HepG2 (cell line): ENCODE data around the gene HCFC1R1. TPM values are rescaled to one million over a fixed set of nuclear protein-coding genes. Genes with fewer than 3 reads are reported as not detected.

Experiments
- ATAC-seq: fragments of 200-7000 bp; cut with Tn5 transposase; 3 replicates; pipeline ENCODE4 v1.9.1; 2020; ENCODE audit warnings: mild to moderate bottlenecking, moderate library complexity
- BruUV-seq: library from RNA; stranded (reverse); fragments of 400-500 nt; replicated peaks from 2 replicates; lab custom pipeline; 2021; lab: Mats Ljungman, UMichigan
- CTCF ChIA-PET: fragments of 300-600 bp; formaldehyde crosslinking; extraction: SDS; loops from one replicate; lab custom pipeline; 2021; ENCODE audit warnings: low total read pairs, inconsistent platforms, low intra/inter-chr PET ratio; lab: Yijun Ruan, JAX
- POLR2A ChIA-PET: fragments of 350-600 bp; sonication (Branson Sonifier 250); formaldehyde crosslinking; loops from one replicate; lab custom pipeline; 2020; ENCODE audit warnings: antibody characterized with exemption, inconsistent platforms; lab: Yijun Ruan, JAX
- DNase-seq: peaks from one replicate; pipeline ENCODE4 v3.0.0-alpha.2; 2015; ENCODE audit warnings: low spot score
- FAIRE-seq: peaks from 3 replicates; lab custom pipeline; 2011; peaks lifted over from hg19 to GRCh38; lab: Jason Lieb, UNC
- H2AFZ ChIP-seq: one replicate; pipeline ENCODE4 v1.6.1; 2011; ENCODE audit warnings: low read length, inconsistent platforms
- H3K27ac ChIP-seq: fragments of 300-600 bp; 3 replicates; pipeline ENCODE4 v1.8.0; 2011; ENCODE audit warnings: mixed run types, mild to moderate bottlenecking, mixed read lengths, low read length, inconsistent platforms; ENCODE audit not compliant: insufficient read depth; ENCODE audit errors: extremely low read length
- H3K27me3 ChIP-seq, 2 experiments: fragments of 200-600 bp in 1 of 2; 2 replicates in 1 of 2; 3 replicates in 1 of 2; pipeline versions ENCODE4 v1.6.0 to v1.8.0; 2011; ENCODE audit warnings: low read length in 2 of 2, mild to moderate bottlenecking in 2 of 2, moderate library complexity in 2 of 2, inconsistent platforms in 1 of 2; ENCODE audit not compliant: insufficient read depth in 2 of 2, control insufficient read depth in 1 of 2
- H3K36me3 ChIP-seq, 2 experiments: fragments of 200-600 bp in 1 of 2; replicated peaks in 1 of 2; 2 replicates in 1 of 2; 3 replicates in 1 of 2; pipeline versions ENCODE4 v1.5.1 to v1.8.0; 2011; ENCODE audit warnings: low read length in 2 of 2, inconsistent platforms in 1 of 2; ENCODE audit not compliant: insufficient read depth in 2 of 2, control insufficient read depth in 1 of 2
- H3K4me1 ChIP-seq: 2 replicates; pipeline ENCODE4 v1.5.1; 2012; ENCODE audit warnings: low read length, inconsistent platforms; ENCODE audit not compliant: insufficient read depth
- H3K4me2 ChIP-seq: 2 replicates; pipeline ENCODE4 v1.6.0; 2011; ENCODE audit warnings: low read depth, low read length, inconsistent platforms
- H3K4me3 ChIP-seq, 3 experiments: fragments of 200-600 bp in 1 of 3; sonication (generic), shearing (Covaris generic) in 1 of 3; replicated peaks in 1 of 3; 2 replicates each; pipeline ENCODE4 v1.5.1; 2011 to 2016; ENCODE audit warnings: low read length in 3 of 3, inconsistent platforms in 2 of 3, low read depth in 2 of 3, mild to moderate bottlenecking in 2 of 3, control low read depth in 1 of 3, mixed read lengths in 1 of 3; ENCODE audit not compliant: insufficient read depth in 1 of 3
- H3K79me2 ChIP-seq: one replicate; pipeline ENCODE4 v1.6.1; 2011; ENCODE audit warnings: low read length, inconsistent platforms; ENCODE audit not compliant: insufficient read depth
- H3K9ac ChIP-seq: 2 replicates; pipeline ENCODE4 v1.6.0; 2011; ENCODE audit warnings: mild to moderate bottlenecking, low read depth, low read length, inconsistent platforms; ENCODE audit not compliant: insufficient read depth
- H3K9me3 ChIP-seq: 2 replicates; pipeline ENCODE4 v1.5.1; 2012; ENCODE audit warnings: mild to moderate bottlenecking, low read length
- H4K20me1 ChIP-seq: 2 replicates; pipeline ENCODE4 v1.6.0; 2011; ENCODE audit warnings: inconsistent platforms, mild to moderate bottlenecking, low read length, moderate library complexity; ENCODE audit not compliant: insufficient read depth
- MED1 ChIP-seq: sonication (generic); formaldehyde crosslinking; IDR thresholded peaks from 2 replicates; pipeline ENCODE4 v1.4.0; 2020; ENCODE audit warnings: missing genetic modification reagents
- MEIS2 ChIP-seq: sonication (generic); formaldehyde crosslinking; IDR thresholded peaks from 2 replicates; pipeline ENCODE4 v1.9.0; 2021; ENCODE audit warnings: mild to moderate bottlenecking, missing genetic modification reagents
- MTA3 ChIP-seq: sonication (generic); formaldehyde crosslinking; IDR thresholded peaks from 2 replicates; pipeline ENCODE4 v1.4.0; 2020; ENCODE audit warnings: missing genetic modification reagents
- NKX3-1 ChIP-seq: sonication (generic); formaldehyde crosslinking; IDR thresholded peaks from 2 replicates; pipeline ENCODE4 v1.5.0; 2020; ENCODE audit warnings: missing genetic modification reagents
- RBM22 ChIP-seq: fragments of 200-400 bp; formaldehyde crosslinking; optimal IDR thresholded peaks from 2 replicates; pipeline ENCODE3; 2017; ENCODE audit warnings: mild to moderate bottlenecking, low read length, moderate library complexity
- RNF2 ChIP-seq: fragments of 450-650 bp; conservative IDR thresholded peaks from 2 replicates; pipeline ENCODE4 v1.6.1; 2016; ENCODE audit warnings: low read depth
- SMC3 ChIP-seq: IDR thresholded peaks from 2 replicates; pipeline ENCODE4 v1.6.1; 2011; ENCODE audit warnings: low read length, improper control_type of control experiment
- SOX6 ChIP-seq, 2 experiments: fragments of 450-650 bp in 1 of 2; sonication (generic) in 1 of 2; formaldehyde crosslinking in 1 of 2; IDR thresholded peaks; 2 replicates each; pipeline versions ENCODE4 v1.4.0 to v1.6.1; 2017 to 2020; ENCODE audit warnings: antibody characterized with exemption in 1 of 2, mild to moderate bottlenecking in 1 of 2, missing genetic modification reagents in 1 of 2
- TCF7L2 ChIP-seq: IDR thresholded peaks from 2 replicates; pipeline ENCODE4 v1.6.1; 2011; ENCODE audit warnings: mild to moderate bottlenecking, low read depth, low read length, moderate library complexity
- ZFX ChIP-seq: sonication (generic); formaldehyde crosslinking; IDR thresholded peaks from 2 replicates; pipeline ENCODE4 v1.4.0; 2020; ENCODE audit warnings: mild to moderate bottlenecking, low read depth, missing genetic modification reagents, moderate library complexity
- ZFY ChIP-seq: sonication (generic); formaldehyde crosslinking; IDR thresholded peaks from 2 replicates; pipeline ENCODE4 v1.4.0; 2020; ENCODE audit warnings: missing genetic modification reagents
- ZNF772 ChIP-seq: sonication (generic); formaldehyde crosslinking; IDR thresholded peaks from 2 replicates; pipeline ENCODE4 v1.5.0; 2020; ENCODE audit warnings: mild to moderate bottlenecking, missing genetic modification reagents
- WGBS: methylation state at CpG from one replicate; pipeline ENCODE4 v1.1.6; 2017; ENCODE audit warnings: low lambda C conversion rate; 5-methylcytosine and 5-hydroxymethylcytosine counted together
- in situ Hi-C: cut with HindIII; loops from 2 replicates; pipeline ENCODE4 v1.10.0; 2017; ENCODE audit warnings: low pct_unique_long_range_greater_than_20kb; ENCODE audit not compliant: extremely low pct_ligation_motif_present
- intact Hi-C: fragments of 100-400 bp; cut with micrococcal nuclease; formaldehyde crosslinking; loops from one replicate; pipeline ENCODE4 v1.10.0; 2022; ENCODE audit not compliant: unreplicated experiment
- polyA plus RNA-seq, 8 experiments: library from polyadenylated mRNA; depleted of rRNA in 3 of 8; stranded (reverse) in 7 of 8; unstranded in 1 of 8; fragments of >200 nt; fragmentation: Illumina TruSeq in 4 of 8; extraction: Trizol in 4 of 8; gene quantifications; 2 replicates each; pipeline versions ENCODE4 v1.2.1 to v1.2.3, GENCODE V29; 2011 to 2016; ENCODE audit warnings: low read depth in 4 of 8, missing spikeins in 1 of 8, mixed read lengths in 1 of 8; ENCODE audit not compliant: insufficient read depth in 1 of 8
- total RNA-seq, 5 experiments: library from RNA; depleted of rRNA; stranded (reverse); fragments of >200 nt; fragmentation: Illumina TruSeq; extraction: Trizol; gene quantifications; 2 replicates each; pipeline ENCODE4 v1.2.3, GENCODE V29; 2016; ENCODE audit warnings: low read depth in 1 of 5
- TF ChIP-seq, protein P1 (sequence below): sonication (generic); formaldehyde crosslinking; IDR thresholded peaks from 2 replicates; pipeline ENCODE4 v1.4.0; 2020; ENCODE audit warnings: mild to moderate bottlenecking, missing genetic modification reagents
- TF ChIP-seq, protein P2 (sequence below): sonication (generic); formaldehyde crosslinking; IDR thresholded peaks from 2 replicates; pipeline ENCODE4 v1.9.0; 2022; ENCODE audit warnings: low read depth, missing genetic modification reagents
- TF ChIP-seq, protein P3 (sequence below): sonication (generic); formaldehyde crosslinking; IDR thresholded peaks from 2 replicates; pipeline ENCODE4 v1.4.0; 2020; ENCODE audit warnings: missing genetic modification reagents
- TF ChIP-seq, protein P4 (sequence below): IDR thresholded peaks from 2 replicates; pipeline ENCODE4 v1.6.1; 2012; ENCODE audit warnings: low read depth, low read length, improper control_type of control experiment

HCFC1R1 gene
- total and polyA plus RNA-seq, 2 of the 13 experiments (the other 11 are each of a cell fraction or from before 2014, with no cell fraction given), result 13.8 to 16.1 TPM

DNA sequence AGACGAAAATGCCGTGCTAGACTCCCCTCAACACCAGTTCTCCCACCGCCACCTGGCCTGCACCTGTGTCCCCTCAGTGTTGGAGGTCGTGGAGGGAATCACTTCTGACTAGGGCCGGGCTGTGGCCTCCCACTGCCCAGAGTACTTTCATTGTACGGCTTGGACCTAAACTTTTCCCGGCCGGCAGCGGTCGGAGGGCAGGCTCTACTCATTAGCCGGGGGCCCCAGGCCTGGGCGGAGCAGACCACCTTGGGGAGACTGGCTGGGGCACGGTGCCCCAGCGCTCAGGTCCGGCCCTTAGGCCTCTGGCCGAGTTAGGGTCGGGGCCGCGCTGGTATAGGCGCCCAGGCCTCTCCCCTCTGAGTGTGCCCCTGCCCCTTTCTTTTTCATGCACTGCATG lies 6.4 kb downstream of the HCFC1R1 start (continued):
- TF ChIP-seq SOX6 (IDR thresholded peaks at IDR 0.05) (no peak), SOX6 (CRISPR knock-in tag; IDR thresholded peaks at IDR 0.05) (peak; percentile 3; the same call in 1 of the 2 replicates), ZFX (CRISPR knock-in tag) (peak; percentile 60; the same call in 1 of the 2 replicates), SMC3 (no peak), RBM22 (no peak), MED1 (CRISPR knock-in tag) (0 out of 2 replicates have a peak, but pooled peaks have one; percentile 28), ZFY (CRISPR knock-in tag) (peak; percentile 66; the same call in 1 of the 2 replicates), MTA3 (CRISPR knock-in tag) (no peak), NKX3-1 (no peak)
- TF ChIP-seq, protein P1, sequence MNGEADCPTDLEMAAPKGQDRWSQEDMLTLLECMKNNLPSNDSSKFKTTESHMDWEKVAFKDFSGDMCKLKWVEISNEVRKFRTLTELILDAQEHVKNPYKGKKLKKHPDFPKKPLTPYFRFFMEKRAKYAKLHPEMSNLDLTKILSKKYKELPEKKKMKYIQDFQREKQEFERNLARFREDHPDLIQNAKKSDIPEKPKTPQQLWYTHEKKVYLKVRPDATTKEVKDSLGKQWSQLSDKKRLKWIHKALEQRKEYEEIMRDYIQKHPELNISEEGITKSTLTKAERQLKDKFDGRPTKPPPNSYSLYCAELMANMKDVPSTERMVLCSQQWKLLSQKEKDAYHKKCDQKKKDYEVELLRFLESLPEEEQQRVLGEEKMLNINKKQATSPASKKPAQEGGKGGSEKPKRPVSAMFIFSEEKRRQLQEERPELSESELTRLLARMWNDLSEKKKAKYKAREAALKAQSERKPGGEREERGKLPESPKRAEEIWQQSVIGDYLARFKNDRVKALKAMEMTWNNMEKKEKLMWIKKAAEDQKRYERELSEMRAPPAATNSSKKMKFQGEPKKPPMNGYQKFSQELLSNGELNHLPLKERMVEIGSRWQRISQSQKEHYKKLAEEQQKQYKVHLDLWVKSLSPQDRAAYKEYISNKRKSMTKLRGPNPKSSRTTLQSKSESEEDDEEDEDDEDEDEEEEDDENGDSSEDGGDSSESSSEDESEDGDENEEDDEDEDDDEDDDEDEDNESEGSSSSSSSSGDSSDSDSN (CRISPR knock-in tag), result peak; percentile 27; the same call in 1 of the 2 replicates

DNA sequence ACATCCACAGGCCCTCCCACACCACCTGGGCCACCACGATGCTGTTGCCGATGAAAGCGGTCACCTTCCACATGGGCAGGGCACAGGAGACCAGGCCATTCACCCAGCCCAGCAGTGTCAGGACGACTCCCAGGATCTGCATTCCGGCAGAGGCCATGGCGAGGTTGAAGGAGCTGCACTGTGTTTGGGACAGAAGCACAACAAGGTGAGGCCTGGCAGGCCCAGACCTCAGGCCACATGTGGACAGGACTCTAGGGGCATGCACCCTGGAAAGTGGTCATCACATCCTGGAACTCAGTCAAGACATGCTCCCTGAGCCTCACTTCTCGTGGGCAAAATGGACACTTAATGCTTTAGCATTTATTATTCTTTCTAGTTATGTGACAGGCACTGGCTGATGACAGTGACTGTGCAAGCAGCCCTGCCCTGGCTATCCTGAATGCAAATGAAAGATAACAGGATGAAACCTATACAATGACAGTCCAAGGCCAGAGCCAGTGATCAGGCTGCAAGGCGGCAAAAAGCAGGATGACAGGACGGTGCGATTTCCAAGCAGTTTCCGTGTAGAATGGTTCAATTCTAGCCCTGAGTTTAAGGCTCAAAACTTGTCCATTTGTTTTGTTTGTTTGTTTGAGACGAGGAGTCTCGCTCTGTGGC lies 7.7 kb downstream of the HCFC1R1 start:
- no peaks in the 10 kb centered on the region for H4K20me1 ChIP-seq
- H3K27me3 ChIP-seq, result peaks cover 7 to 22% of the 10 kb centered on the region in 2 experiments; a peak in 4 of 5 replicates
- WGBS, result 36% methylated on average over 5 of the region's 13 CpGs
- H3K9ac ChIP-seq, result no peak overlapping the region
- H3K79me2 ChIP-seq, result no peaks in the 10 kb centered on the region
- no peak overlapping the region for H3K27ac ChIP-seq
- ATAC-seq (no peak), FAIRE-seq (peak; percentile 47), DNase-seq (no peak)
- ChIA-PET CTCF (no interaction called here), POLR2A (interaction anchor here (14.2 to 18.8 kb wide), 2 partner anchors 7 kb away, joined by 750 read pairs; partner anchors contain the start of genes CLDN6, CLDN9, HCFC1R1 and THOC6)
- in situ Hi-C loops (no loop called here), intact Hi-C loops (no loop called here)
- no TSS peak for BruUV-seq
- no peaks in the 10 kb centered on the region for H3K9me3 ChIP-seq
- no peaks in the 10 kb centered on the region for H3K36me3 ChIP-seq
- peak overlapping the region; percentile 29; the same call in 1 of the 2 replicates for H3K4me2 ChIP-seq
- H3K4me1 ChIP-seq, result peaks cover 88% of the 10 kb centered on the region
- no peak overlapping the region for H2AFZ ChIP-seq
- H3K4me3 ChIP-seq, result no peak overlapping the region
- TF ChIP-seq, protein P2, sequence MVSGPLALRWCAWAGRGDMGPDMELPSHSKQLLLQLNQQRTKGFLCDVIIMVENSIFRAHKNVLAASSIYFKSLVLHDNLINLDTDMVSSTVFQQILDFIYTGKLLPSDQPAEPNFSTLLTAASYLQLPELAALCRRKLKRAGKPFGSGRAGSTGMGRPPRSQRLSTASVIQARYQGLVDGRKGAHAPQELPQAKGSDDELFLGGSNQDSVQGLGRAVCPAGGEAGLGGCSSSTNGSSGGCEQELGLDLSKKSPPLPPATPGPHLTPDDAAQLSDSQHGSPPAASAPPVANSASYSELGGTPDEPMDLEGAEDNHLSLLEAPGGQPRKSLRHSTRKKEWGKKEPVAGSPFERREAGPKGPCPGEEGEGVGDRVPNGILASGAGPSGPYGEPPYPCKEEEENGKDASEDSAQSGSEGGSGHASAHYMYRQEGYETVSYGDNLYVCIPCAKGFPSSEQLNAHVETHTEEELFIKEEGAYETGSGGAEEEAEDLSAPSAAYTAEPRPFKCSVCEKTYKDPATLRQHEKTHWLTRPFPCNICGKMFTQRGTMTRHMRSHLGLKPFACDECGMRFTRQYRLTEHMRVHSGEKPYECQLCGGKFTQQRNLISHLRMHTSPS, result 0 out of 2 replicates have a peak, but pooled peaks have one; percentile 23
- TF ChIP-seq RNF2 (no peak), ZNF772 (CRISPR knock-in tag) (no peak), MEIS2 (CRISPR knock-in tag) (no peak), TCF7L2 (no peak)
- TF ChIP-seq, protein P3, sequence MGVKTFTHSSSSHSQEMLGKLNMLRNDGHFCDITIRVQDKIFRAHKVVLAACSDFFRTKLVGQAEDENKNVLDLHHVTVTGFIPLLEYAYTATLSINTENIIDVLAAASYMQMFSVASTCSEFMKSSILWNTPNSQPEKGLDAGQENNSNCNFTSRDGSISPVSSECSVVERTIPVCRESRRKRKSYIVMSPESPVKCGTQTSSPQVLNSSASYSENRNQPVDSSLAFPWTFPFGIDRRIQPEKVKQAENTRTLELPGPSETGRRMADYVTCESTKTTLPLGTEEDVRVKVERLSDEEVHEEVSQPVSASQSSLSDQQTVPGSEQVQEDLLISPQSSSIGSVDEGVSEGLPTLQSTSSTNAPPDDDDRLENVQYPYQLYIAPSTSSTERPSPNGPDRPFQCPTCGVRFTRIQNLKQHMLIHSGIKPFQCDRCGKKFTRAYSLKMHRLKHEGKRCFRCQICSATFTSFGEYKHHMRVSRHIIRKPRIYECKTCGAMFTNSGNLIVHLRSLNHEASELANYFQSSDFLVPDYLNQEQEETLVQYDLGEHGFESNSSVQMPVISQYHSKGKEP, result no peak
- TF ChIP-seq, protein P4, sequence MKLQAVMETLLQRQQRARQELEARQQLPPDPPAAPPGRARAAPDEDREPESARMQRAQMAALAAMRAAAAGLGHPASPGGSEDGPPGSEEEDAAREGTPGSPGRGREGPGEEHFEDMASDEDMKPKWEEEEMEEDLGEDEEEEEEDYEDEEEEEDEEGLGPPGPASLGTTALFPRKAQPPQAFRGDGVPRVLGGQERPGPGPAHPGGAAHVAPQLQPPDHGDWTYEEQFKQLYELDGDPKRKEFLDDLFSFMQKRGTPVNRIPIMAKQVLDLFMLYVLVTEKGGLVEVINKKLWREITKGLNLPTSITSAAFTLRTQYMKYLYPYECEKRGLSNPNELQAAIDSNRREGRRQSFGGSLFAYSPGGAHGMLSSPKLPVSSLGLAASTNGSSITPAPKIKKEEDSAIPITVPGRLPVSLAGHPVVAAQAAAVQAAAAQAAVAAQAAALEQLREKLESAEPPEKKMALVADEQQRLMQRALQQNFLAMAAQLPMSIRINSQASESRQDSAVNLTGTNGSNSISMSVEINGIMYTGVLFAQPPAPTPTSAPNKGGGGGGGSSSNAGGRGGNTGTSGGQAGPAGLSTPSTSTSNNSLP, result no peak
